ENCODE data around the gene CFAP92.

DNA sequence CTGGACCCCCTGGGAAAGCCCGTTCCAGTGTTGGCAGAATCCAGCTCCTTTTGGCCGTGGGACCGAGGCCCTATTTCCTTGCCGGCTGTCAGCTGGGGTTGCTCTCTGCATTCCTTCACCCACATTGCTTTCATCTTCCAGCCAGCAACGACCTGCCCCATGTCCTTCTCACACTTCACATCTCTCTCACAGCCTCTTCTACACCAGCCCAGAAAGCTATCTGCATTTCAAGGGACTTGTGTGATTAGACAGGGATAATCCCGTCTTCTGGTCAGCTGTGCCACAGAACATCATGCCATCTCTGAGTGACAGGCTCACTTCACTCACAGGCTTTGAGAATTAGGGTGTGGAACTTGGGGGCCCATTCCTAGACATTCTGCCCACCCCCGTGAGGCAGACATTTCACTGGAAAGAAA lies 23.6 kb upstream of the CFAP92 start:
- TF ChIP-seq CTCF (IDR thresholded peaks at IDR 0.05) (no peak), EZH2 (IDR thresholded peaks at IDR 0.05; ENCODE audit: borderline replicate concordance, insufficient read depth, low read depth, low read length, poor library complexity, severe bottlenecking) (no peak)

Data from B cell (primary cell).